MCF 10A (cell line): Measurements from ENCODE around the gene FRG2B. TPM values are rescaled to one million over a fixed set of nuclear protein-coding genes. Genes with fewer than 3 reads are reported as not detected.
"Not testable (repeated sequence)": the region's sequence is repeated elsewhere in the genome, so short reads cannot be mapped to it uniquely, and the experiment has no call there.

Source experiments
- BruUV-seq: library from RNA; stranded (reverse); fragments of 400-500 nt; replicated peaks from 2 replicates; lab custom pipeline; 2021; lab: Mats Ljungman, UMichigan
- CTCF ChIA-PET: fragments of 300-600 bp; sonication (Branson Sonifier 250); formaldehyde crosslinking; extraction: SDS; loops from one replicate; lab custom pipeline; 2021; ENCODE audit warnings: antibody characterized with exemption, inconsistent platforms; lab: Yijun Ruan, JAX
- POLR2A ChIA-PET: fragments of 300-600, 350-650 bp; sonication (Branson Sonifier 250); formaldehyde crosslinking; extraction: SDS; loops from one replicate; lab custom pipeline; 2020; ENCODE audit warnings: antibody characterized with exemption, inconsistent platforms; lab: Yijun Ruan, JAX
- DNase-seq: peaks from one replicate; pipeline ENCODE4 v3.0.0-alpha.2; 2018; ENCODE audit not compliant: unreplicated experiment
- H3K27ac Mint-ChIP-seq: one replicate; pipeline ENCODE4 v1.8.0; 2022; ENCODE audit warnings: mild to moderate bottlenecking, low read depth, mixed read lengths; ENCODE audit not compliant: unreplicated experiment
- H3K27me3 Mint-ChIP-seq: one replicate; pipeline ENCODE4 v1.8.0; 2022; ENCODE audit warnings: mixed read lengths; ENCODE audit not compliant: insufficient read depth, unreplicated experiment
- H3K36me3 Mint-ChIP-seq: one replicate; pipeline ENCODE4 v1.8.0; 2022; ENCODE audit warnings: mild to moderate bottlenecking, moderate library complexity, mixed read lengths; ENCODE audit not compliant: insufficient read depth, unreplicated experiment
- H3K4me1 Mint-ChIP-seq: one replicate; pipeline ENCODE4 v1.8.0; 2022; ENCODE audit warnings: mixed read lengths; ENCODE audit not compliant: insufficient read depth, unreplicated experiment
- H3K4me3 Mint-ChIP-seq: one replicate; pipeline ENCODE4 v1.8.0; 2022; ENCODE audit warnings: mild to moderate bottlenecking, moderate library complexity, mixed read lengths; ENCODE audit not compliant: unreplicated experiment
- H3K9me3 Mint-ChIP-seq: one replicate; pipeline ENCODE4 v1.8.0; 2022; ENCODE audit warnings: mixed read lengths; ENCODE audit not compliant: unreplicated experiment
- CTCF ChIP-seq: fragments of 200-600 bp; IDR thresholded peaks from one replicate; pipeline ENCODE4 v1.8.0; 2022; ENCODE audit warnings: antibody characterized with exemption, mild to moderate bottlenecking; ENCODE audit not compliant: unreplicated experiment
- intact Hi-C: fragments of 100-400 bp; cut with micrococcal nuclease; formaldehyde crosslinking; loops from 2 replicates; pipeline ENCODE4 v1.14.1; 2022
- total RNA-seq: library from RNA; stranded (reverse); gene quantifications from 2 replicates; pipeline ENCODE4 v1.2.3, GENCODE V29; 2022

FRG2B gene
- total RNA-seq, 1 experiment from 2014 or later: not detected

GRCh38 chr10:133611079-133611478 lies 15.5 kb downstream of the FRG2B start:
- POLR2A ChIA-PET: no interaction called here
- BruUV-seq: no TSS peak
- peaks cover 4% of the 10 kb centered on the region for H3K4me1 Mint-ChIP-seq
- no peak for DNase-seq
- intact Hi-C loops: no loop called here
- H3K27me3 Mint-ChIP-seq: peaks cover 67% of the 10 kb centered on the region
- TF ChIP-seq CTCF: no peak
- H3K27ac Mint-ChIP-seq: no peak overlapping the region
- H3K36me3 Mint-ChIP-seq: no peaks in the 10 kb centered on the region
- CTCF ChIA-PET: no interaction called here
- H3K9me3 Mint-ChIP-seq: no peaks in the 10 kb centered on the region
- H3K4me3 Mint-ChIP-seq: no peak overlapping the region

- no peaks in the 10 kb centered on the region for H3K36me3 Mint-ChIP-seq
Observed at GRCh38 chr10:133608855-133609254, 17.7 kb downstream of the FRG2B start.

GRCh38 chr10:133603434-133603833 lies 23.2 kb downstream of the FRG2B start:
- H3K27ac Mint-ChIP-seq, H3K36me3 Mint-ChIP-seq, H3K9me3 Mint-ChIP-seq, BruUV-seq, POLR2A ChIA-PET, intact Hi-C loops, H3K4me3 Mint-ChIP-seq, H3K4me1 Mint-ChIP-seq, DNase-seq: not testable (repeated sequence)
- CTCF ChIA-PET: interaction anchor here (0.6 to 1.8 kb wide), 4 partner anchors 120 to 274 kb away, joined by 3 to 6 read pairs (median 3); no protein-coding TSS in a partner anchor
- H3K27me3 Mint-ChIP-seq: peaks cover 97% of the 10 kb centered on the region

More at GRCh38 chr10:133608855-133609254, 17.7 kb downstream of the FRG2B start:
- intact Hi-C loops: loop anchor here (2.0 to 5.0 kb wide), 2 partner anchors 172 to 280 kb away; no protein-coding TSS in a partner anchor
- ChIA-PET POLR2A (no interaction called here), CTCF (interaction anchor here (0.6 to 4.1 kb wide), 8 partner anchors 10 to 302 kb away, joined by 3 to 70 read pairs (median 4); no protein-coding TSS in a partner anchor)
- BruUV-seq: no TSS peak
- peak; percentile 38 for DNase-seq
- Mint-ChIP-seq H3K4me1 (peaks cover 4% of the 10 kb centered on the region), H3K27me3 (peaks cover 88% of the 10 kb centered on the region), H3K9me3 (no peaks in the 10 kb centered on the region), H3K27ac (no peak overlapping the region), H3K4me3 (no peak overlapping the region)
- no peak for TF ChIP-seq CTCF

- CTCF ChIA-PET: no interaction called here
- intact Hi-C loops: no loop called here
- no peaks in the 10 kb centered on the region for H3K9me3 Mint-ChIP-seq
Observed at GRCh38 chr10:133600657-133601056, 25.9 kb downstream of the FRG2B start.

GRCh38 chr10:133599869-133600268 lies 26.7 kb downstream of the FRG2B start:
- CTCF ChIA-PET, H3K36me3 Mint-ChIP-seq, H3K4me3 Mint-ChIP-seq, DNase-seq, H3K27ac Mint-ChIP-seq, H3K9me3 Mint-ChIP-seq, H3K4me1 Mint-ChIP-seq, BruUV-seq, intact Hi-C loops, POLR2A ChIA-PET: not testable (repeated sequence)
- H3K27me3 Mint-ChIP-seq: peaks cover 99% of the 10 kb centered on the region

More at GRCh38 chr10:133600657-133601056, 25.9 kb downstream of the FRG2B start:
- Mint-ChIP-seq H3K27ac (no peak overlapping the region), H3K4me1 (no peaks in the 10 kb centered on the region), H3K4me3 (no peak overlapping the region), H3K36me3 (no peaks in the 10 kb centered on the region), H3K27me3 (peaks cover 97% of the 10 kb centered on the region)
- TF ChIP-seq CTCF: no peak
- no TSS peak for BruUV-seq
- POLR2A ChIA-PET: no interaction called here
- no peak for DNase-seq
